B cell (primary cell): ENCODE results near the gene ITPR1. TPM values are rescaled to one million over a fixed set of nuclear protein-coding genes. Genes with fewer than 3 reads are reported as not detected.

ENCODE experiments used
- ATAC-seq: fragments of 200-7000 bp; cut with Tn5 transposase; one replicate; pipeline ENCODE4 v1.10.0; 2021; ENCODE audit warnings: low read depth, mild to moderate bottlenecking, moderate number of reproducible peaks, moderate library complexity
- CTCF ChIA-PET: fragments of 350-600 bp; sonication (Branson Sonifier 250); formaldehyde crosslinking; loops from one replicate; lab custom pipeline; 2021; ENCODE audit warnings: antibody characterized with exemption, inconsistent platforms; lab: Charles Lee
- POLR2A ChIA-PET: fragments of 350-600 bp; sonication (Branson Sonifier 250); formaldehyde crosslinking; loops from one replicate; lab custom pipeline; 2021; ENCODE audit warnings: antibody characterized with exemption; lab: Charles Lee
- DNase-seq: peaks from one replicate; pipeline ENCODE4 v3.0.0; 2013
- H2AFZ ChIP-seq: 2 replicates; pipeline ENCODE4 v1.6.1; 2012; ENCODE audit warnings: mild to moderate bottlenecking, low read depth, low read length; ENCODE audit not compliant: insufficient read depth, poor library complexity, severe bottlenecking
- H3K27ac ChIP-seq, 2 donors: 1 replicate in 1 of 2; 2 replicates in 1 of 2; pipeline ENCODE4 v1.5.1; 2012 to 2013; ENCODE audit warnings: low read length in 2 of 2, mild to moderate bottlenecking in 2 of 2, moderate library complexity in 1 of 2
- H3K27me3 ChIP-seq, 4 experiments: fragments of 200-600 bp in 1 of 4; sonication (generic) in 1 of 4; replicated peaks in 1 of 4; 1 replicate in 2 of 4; 2 replicates in 2 of 4; pipeline versions ENCODE4 v1.6.1 to v1.7.0; 2013 to 2016; ENCODE audit warnings: low read length in 3 of 4, mild to moderate bottlenecking in 2 of 4, mixed read lengths in 1 of 4, moderate library complexity in 1 of 4; ENCODE audit not compliant: insufficient read depth in 4 of 4, control insufficient read depth in 3 of 4; ENCODE audit errors: control extremely low read depth in 1 of 4
- H3K36me3 ChIP-seq, 2 experiments: replicated peaks in 1 of 2; 1 replicate in 1 of 2; 2 replicates in 1 of 2; pipeline versions ENCODE4 v1.6.1 to v1.7.1; 2013; ENCODE audit warnings: low read length in 1 of 2; ENCODE audit not compliant: insufficient read depth in 2 of 2, control insufficient read depth in 1 of 2; ENCODE audit errors: control extremely low read depth in 1 of 2, extremely low read depth in 1 of 2
- H3K4me1 ChIP-seq, 2 donors: fragments of 200-600 bp in 1 of 2; sonication (generic) in 1 of 2; 1 replicate in 1 of 2; 2 replicates in 1 of 2; pipeline versions ENCODE4 v1.5.1 to v1.6.1; 2013 to 2017; ENCODE audit warnings: low read length in 2 of 2; ENCODE audit not compliant: control insufficient read depth in 2 of 2, insufficient read depth in 2 of 2
- H3K4me2 ChIP-seq: replicated peaks from 2 replicates; pipeline ENCODE3; 2012; ENCODE audit warnings: mild to moderate bottlenecking, low read depth, low read length; ENCODE audit not compliant: poor library complexity, severe bottlenecking
- H3K4me3 ChIP-seq, 5 experiments: fragments of 200-600 bp in 1 of 5; sonication (generic) in 1 of 5; 1 replicate in 3 of 5; 2 replicates in 2 of 5; pipeline versions ENCODE4 v1.5.1 to v1.7.0; 2011 to 2016; ENCODE audit warnings: low read length in 4 of 5, mild to moderate bottlenecking in 4 of 5, low read depth in 2 of 5, control low read depth in 1 of 5, moderate library complexity in 1 of 5; ENCODE audit not compliant: insufficient read depth in 1 of 5; ENCODE audit errors: control extremely low read depth in 1 of 5, extremely low read depth in 1 of 5
- H3K79me2 ChIP-seq: fragments of 200-600 bp; sonication (generic); one replicate; pipeline ENCODE4 v1.6.0; 2016; ENCODE audit warnings: low read length; ENCODE audit not compliant: control insufficient read depth, insufficient read depth
- H3K9ac ChIP-seq: fragments of 200-600 bp; sonication (generic); 2 replicates; pipeline ENCODE4 v1.6.1; 2017; ENCODE audit warnings: mild to moderate bottlenecking, low read length, moderate library complexity
- H3K9me3 ChIP-seq, 3 donors: one replicate each; pipeline versions ENCODE4 v1.6.1 to v1.7.1; 2013; ENCODE audit warnings: low read length in 2 of 3; ENCODE audit not compliant: control insufficient read depth in 2 of 3, insufficient read depth in 1 of 3; ENCODE audit errors: control extremely low read depth in 1 of 3
- H4K20me1 ChIP-seq: 2 replicates; pipeline ENCODE4 v1.6.0; 2012; ENCODE audit warnings: mild to moderate bottlenecking, low read length; ENCODE audit not compliant: insufficient read depth, control insufficient read depth, poor library complexity, severe bottlenecking
- H3K27ac Mint-ChIP-seq: one replicate; pipeline ENCODE4 v1.8.0; 2021; ENCODE audit warnings: mixed read lengths
- H3K27me3 Mint-ChIP-seq: one replicate; pipeline ENCODE4 v1.8.0; 2021; ENCODE audit warnings: mixed read lengths
- H3K4me1 Mint-ChIP-seq: one replicate; pipeline ENCODE4 v1.8.0; 2021; ENCODE audit warnings: mixed read lengths
- H3K4me3 Mint-ChIP-seq: one replicate; pipeline ENCODE4 v1.8.0; 2021; ENCODE audit warnings: mixed read lengths
- H3K9me3 Mint-ChIP-seq: one replicate; pipeline ENCODE4 v1.8.0; 2022; ENCODE audit warnings: mixed read lengths; ENCODE audit not compliant: insufficient read depth
- CTCF ChIP-seq: fragments of 200-600 bp; IDR thresholded peaks from one replicate; pipeline ENCODE4 v1.8.0; 2022; ENCODE audit warnings: antibody characterized with exemption, mild to moderate bottlenecking
- EZH2 ChIP-seq: IDR thresholded peaks from 2 replicates; pipeline ENCODE4 v1.6.1; 2012; ENCODE audit warnings: borderline replicate concordance, low read depth, mild to moderate bottlenecking, moderate library complexity, low read length; ENCODE audit not compliant: insufficient read depth, poor library complexity, severe bottlenecking
- WGBS: methylation state at CpG from one replicate; pipeline ENCODE4 v1.1.5; 2013; ENCODE audit warnings: missing lambda C conversion rate; ENCODE audit not compliant: insufficient coverage; 5-methylcytosine and 5-hydroxymethylcytosine counted together
- intact Hi-C: fragments of 100-400 bp; cut with micrococcal nuclease; formaldehyde crosslinking; loops from one replicate; pipeline ENCODE4 v1.10.0; 2022
- polyA plus RNA-seq: library from polyadenylated mRNA; depleted of rRNA; stranded (reverse); fragments of >200 nt; gene quantifications from 2 replicates; pipeline ENCODE4 v1.2.3, GENCODE V29; 2012
- total RNA-seq, 2 donors: library from RNA; stranded (reverse); fragments of 120-200 nt in 1 of 2; gene quantifications; 1 replicate in 1 of 2; 2 replicates in 1 of 2; pipeline versions ENCODE4 v1.2.3 to v1.2.4, GENCODE V29; 2013 to 2022

Gene ITPR1
- total and polyA plus RNA-seq, 2 donors (not counting 1 experiment from before 2014, with no cell fraction given) = 64.0 to 332 TPM

GRCh38 chr3:4877173-4877787 is 384.1 kb downstream of the ITPR1 start:
- no peaks in the 10 kb centered on the region for H3K9me3 Mint-ChIP-seq
- Histone ChIP-seq H3K36me3 (no peaks in the 10 kb centered on the region), H3K79me2 (no peaks in the 10 kb centered on the region), H3K9ac (no peak overlapping the region), H4K20me1 (no peaks in the 10 kb centered on the region), H3K4me3 (no peak overlapping the region), H3K9me3 (no peaks in the 10 kb centered on the region), H3K4me2 (no peak overlapping the region), H3K27ac (no peak overlapping the region), H3K27me3 (no peaks in the 10 kb centered on the region), H3K4me1 (no peaks in the 10 kb centered on the region), H2AFZ (no peak overlapping the region)
- no peaks in the 10 kb centered on the region for H3K4me1 Mint-ChIP-seq
- intact Hi-C loops = no loop called here
- H3K27me3 Mint-ChIP-seq = no peaks in the 10 kb centered on the region
- CTCF ChIA-PET = no interaction called here
- DNase-seq = no peak
- no CpG with 5 or more reads among the region's 3 CpGs for WGBS
- no peak overlapping the region for H3K4me3 Mint-ChIP-seq
- no peak for TF ChIP-seq CTCF
- TF ChIP-seq EZH2 = no peak
- POLR2A ChIA-PET = no interaction called here
- H3K27ac Mint-ChIP-seq = no peak overlapping the region
- no peak for ATAC-seq

DNA sequence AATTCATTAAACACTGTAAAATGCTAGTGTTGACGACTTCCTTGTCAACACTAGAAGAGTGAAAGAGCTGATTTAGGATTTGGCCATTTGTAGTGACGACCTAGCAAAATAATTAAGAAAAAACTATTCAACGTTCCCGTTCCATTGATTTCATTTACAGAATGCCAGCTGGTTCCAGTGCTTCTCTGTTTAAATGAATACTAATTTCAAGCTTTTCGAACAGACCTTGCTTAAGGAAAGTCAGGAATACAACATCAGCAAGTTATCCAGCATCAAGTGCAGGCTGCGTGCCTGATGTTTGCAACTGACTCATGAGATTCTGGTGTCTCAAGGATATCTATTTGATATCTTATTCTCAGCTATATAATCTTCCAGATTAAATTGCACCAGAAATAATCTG is 387.7 kb downstream of the ITPR1 start:
- Mint-ChIP-seq H3K27ac (no peak overlapping the region), H3K4me3 (no peak overlapping the region), H3K4me1 (no peaks in the 10 kb centered on the region), H3K27me3 (no peaks in the 10 kb centered on the region), H3K9me3 (no peaks in the 10 kb centered on the region)
- Histone ChIP-seq H3K9me3 (no peaks in the 10 kb centered on the region), H3K4me2 (no peak overlapping the region), H3K27ac (no peak overlapping the region), H4K20me1 (no peaks in the 10 kb centered on the region), H3K36me3 (no peaks in the 10 kb centered on the region), H3K4me1 (no peaks in the 10 kb centered on the region), H3K4me3 (no peak overlapping the region), H3K27me3 (no peaks in the 10 kb centered on the region), H2AFZ (no peak overlapping the region), H3K79me2 (no peaks in the 10 kb centered on the region), H3K9ac (no peak overlapping the region)
- POLR2A ChIA-PET = interaction anchor here (1.3 kb wide), 1 partner anchor 10 kb away, joined by 3 read pairs; no protein-coding TSS in a partner anchor
- ATAC-seq (no peak), DNase-seq (no peak)
- intact Hi-C loops = no loop called here
- TF ChIP-seq EZH2 = no peak
- no peak for TF ChIP-seq CTCF
- WGBS = 98% methylated on average over 5 of the region's 6 CpGs
- CTCF ChIA-PET = no interaction called here
